Activated CD4-positive, alpha-beta memory T cell treated with anti-CD3 and anti-CD28 coated beads, Interleukin-2, amount 10 ng/mL, durations not matched to agents 7 days and 5 days (primary cell): ENCODE results near the gene MYOZ1. TPM values are rescaled to one million over a fixed set of nuclear protein-coding genes. Genes with fewer than 3 reads are reported as not detected.

Experiments used
- CTCF ChIA-PET: fragments of 350-600 bp; sonication (Branson Sonifier 250); formaldehyde crosslinking; loops from one replicate; lab custom pipeline; 2021; ENCODE audit warnings: antibody characterized with exemption, inconsistent platforms; lab: Charles Lee
- POLR2A ChIA-PET: fragments of 350-600 bp; sonication (Branson Sonifier 250); formaldehyde crosslinking; loops from one replicate; lab custom pipeline; 2021; ENCODE audit warnings: antibody characterized with exemption; lab: Charles Lee
- DNase-seq: peaks from one replicate; pipeline ENCODE4 v3.0.0-alpha.2; 2020
- H3K27ac Mint-ChIP-seq: one replicate; pipeline ENCODE4 v1.8.0; 2021; ENCODE audit warnings: mild to moderate bottlenecking, mixed read lengths
- H3K27me3 Mint-ChIP-seq: one replicate; pipeline ENCODE4 v1.8.0; 2021; ENCODE audit warnings: mixed read lengths
- H3K36me3 Mint-ChIP-seq: one replicate; pipeline ENCODE4 v1.8.0; 2021; ENCODE audit warnings: low read depth, mixed read lengths
- H3K4me1 Mint-ChIP-seq: one replicate; pipeline ENCODE4 v1.8.0; 2021; ENCODE audit warnings: mixed read lengths
- H3K4me3 Mint-ChIP-seq: one replicate; pipeline ENCODE4 v1.8.0; 2021; ENCODE audit warnings: mild to moderate bottlenecking, mixed read lengths
- H3K9me3 Mint-ChIP-seq: one replicate; pipeline ENCODE4 v1.8.0; 2021; ENCODE audit warnings: mixed read lengths
- total RNA-seq, 2 experiments: library from RNA; stranded (reverse); gene quantifications; one replicate each; pipeline ENCODE4 v1.2.3, GENCODE V29; 2021

Gene MYOZ1
- total RNA-seq, 2 experiments from 2014 or later = not detected

- no peak for DNase-seq
- Mint-ChIP-seq H3K4me1 (peaks cover 13% of the 10 kb centered on the region), H3K9me3 (no peaks in the 10 kb centered on the region), H3K27me3 (no peaks in the 10 kb centered on the region), H3K36me3 (peaks cover 2% of the 10 kb centered on the region), H3K27ac (no peak overlapping the region), H3K4me3 (no peak overlapping the region)
- CTCF ChIA-PET = no interaction called here
- POLR2A ChIA-PET = no interaction called here
Measured at GRCh38 chr10:73586583-73586984, 54.7 kb downstream of the MYOZ1 start.

GRCh38 chr10:73585327-73585726, 55.9 kb downstream of the MYOZ1 start:
- H3K4me3 Mint-ChIP-seq = no peak overlapping the region
- no peaks in the 10 kb centered on the region for H3K27me3 Mint-ChIP-seq
- ChIA-PET POLR2A (no interaction called here), CTCF (no interaction called here)
- DNase-seq = no peak
- H3K4me1 Mint-ChIP-seq = peaks cover 4% of the 10 kb centered on the region
- H3K9me3 Mint-ChIP-seq = no peaks in the 10 kb centered on the region
- H3K27ac Mint-ChIP-seq = no peak overlapping the region
- H3K36me3 Mint-ChIP-seq = peaks cover 2% of the 10 kb centered on the region

- ChIA-PET CTCF (no interaction called here), POLR2A (interaction anchor here (1.8 kb wide), 1 partner anchor 17 kb away, joined by 4 read pairs; no protein-coding TSS in a partner anchor)
- no peak for DNase-seq
- Mint-ChIP-seq H3K27me3 (no peaks in the 10 kb centered on the region), H3K9me3 (no peaks in the 10 kb centered on the region), H3K4me1 (peaks cover 4% of the 10 kb centered on the region), H3K4me3 (no peak overlapping the region), H3K27ac (no peak overlapping the region), H3K36me3 (peaks cover 2% of the 10 kb centered on the region)
Measured at GRCh38 chr10:73584737-73585136, 56.5 kb downstream of the MYOZ1 start.

- Mint-ChIP-seq H3K36me3 (peaks cover 2% of the 10 kb centered on the region), H3K27ac (no peak overlapping the region), H3K27me3 (no peaks in the 10 kb centered on the region), H3K4me3 (no peak overlapping the region), H3K4me1 (peaks cover 2% of the 10 kb centered on the region), H3K9me3 (no peaks in the 10 kb centered on the region)
- ChIA-PET POLR2A (no interaction called here), CTCF (interaction anchor here (0.9 to 1.5 kb wide), 4 partner anchors 10 to 61 kb away, joined by 3 to 4 read pairs (median 3); no protein-coding TSS in a partner anchor)
- no peak for DNase-seq
Measured at GRCh38 chr10:73581918-73582317, 59.4 kb downstream of the MYOZ1 start.

Other genes starting within 250 kb of the MYOZ1 start
- 100 to 1,000 TPM in 1 of 2 experiments, 10 to 100 TPM in 1; 98.7 to 107 TPM for gene ANXA7, start 227.4 kb downstream of the MYOZ1 start, total RNA-seq
- gene MSS51, start 207.9 kb downstream of the MYOZ1 start, total RNA-seq = 1 to 10 TPM; 2.8 to 3.3 TPM
- gene PPP3CB, start 145.4 kb downstream of the MYOZ1 start, total RNA-seq = 10 to 100 TPM; 53.4 to 55.4 TPM
- gene USP54, start 50.1 kb downstream of the MYOZ1 start, total RNA-seq = 1 to 10 TPM; 3.0 to 3.4 TPM
- not detected for gene SYNPO2L, start 14.6 kb upstream of the MYOZ1 start, total RNA-seq
- gene AGAP5, start 56.6 kb upstream of the MYOZ1 start, total RNA-seq = 1 to 10 TPM; 8.1 to 9.3 TPM
- 100 to 1,000 TPM; 106 to 108 TPM for gene SEC24C, start 102.9 kb upstream of the MYOZ1 start, total RNA-seq
- 10 to 100 TPM; 31.4 to 34.6 TPM for gene CHCHD1, start 140.6 kb upstream of the MYOZ1 start, total RNA-seq
- gene ZSWIM8, start 144.1 kb upstream of the MYOZ1 start, total RNA-seq = 10 to 100 TPM; 88.0 to 92.2 TPM
- 10 to 100 TPM; 58.3 to 58.4 TPM for gene NDST2, start 170.1 kb upstream of the MYOZ1 start, total RNA-seq
- 10 to 100 TPM; 46.4 to 48.5 TPM for gene CAMK2G, start 233.1 kb upstream of the MYOZ1 start, total RNA-seq